Endothelial cell of umbilical vein (primary cell): ENCODE measurements around the gene CAV1. TPM values are rescaled to one million over a fixed set of nuclear protein-coding genes. Genes with fewer than 3 reads are reported as not detected.
A peak's percentile ranks its signal among the peaks of the same experiment; 100 is the strongest.

Experiments
- BruUV-seq: library from RNA; stranded (reverse); fragments of 400-500 nt; replicated peaks from 2 replicates; lab custom pipeline; 2021; lab: Mats Ljungman, UMichigan
- CTCF ChIA-PET: fragments of 300-600, 350-600 bp; sonication (Branson Sonifier 250); formaldehyde crosslinking; loops from one replicate; lab custom pipeline; 2021; ENCODE audit warnings: antibody characterized with exemption, inconsistent platforms; lab: Charles Lee
- POLR2A ChIA-PET: fragments of 300-600, 350-600 bp; sonication (Branson Sonifier 250); formaldehyde crosslinking; loops from one replicate; lab custom pipeline; 2021; ENCODE audit warnings: antibody characterized with exemption, inconsistent platforms; lab: Charles Lee
- DNase-seq: peaks from one replicate; pipeline ENCODE4 v3.0.0-alpha.2; 2011; ENCODE audit warnings: low read depth, low spot score
- FAIRE-seq: peaks from 2 replicates; lab custom pipeline; 2011; peaks lifted over from hg19 to GRCh38; lab: Jason Lieb, UNC
- H2AFZ ChIP-seq: 2 replicates; pipeline ENCODE4 v1.6.0; 2012; ENCODE audit warnings: low read depth, low read length, control low read depth, inconsistent platforms
- H3K27ac ChIP-seq: 2 replicates; pipeline ENCODE4 v1.5.1; 2011; ENCODE audit warnings: low read depth, mild to moderate bottlenecking, control low read depth, low read length, moderate library complexity; ENCODE audit not compliant: insufficient read depth
- H3K27me3 ChIP-seq, 2 experiments: 2 replicates each; pipeline versions ENCODE4 v1.6.0 to v1.6.1; 2011; ENCODE audit warnings: low read length in 2 of 2, mixed read lengths in 1 of 2; ENCODE audit not compliant: control insufficient read depth in 2 of 2, insufficient read depth in 2 of 2
- H3K36me3 ChIP-seq, 2 experiments: 2 replicates in 1 of 2; 3 replicates in 1 of 2; pipeline ENCODE4 v1.5.1; 2011; ENCODE audit warnings: low read length in 2 of 2, mild to moderate bottlenecking in 1 of 2, moderate library complexity in 1 of 2; ENCODE audit not compliant: control insufficient read depth in 2 of 2, insufficient read depth in 2 of 2; ENCODE audit errors: extremely low read depth in 1 of 2
- H3K4me1 ChIP-seq: 3 replicates; pipeline ENCODE4 v1.5.1; 2011; ENCODE audit warnings: mild to moderate bottlenecking, low read length; ENCODE audit not compliant: control insufficient read depth, insufficient read depth; ENCODE audit errors: extremely low read depth
- H3K4me2 ChIP-seq: 2 replicates; pipeline ENCODE4 v1.6.1; 2011; ENCODE audit warnings: low read length, control low read depth, mixed read lengths; ENCODE audit not compliant: insufficient read depth
- H3K4me3 ChIP-seq, 3 experiments: fragments of 200-600 bp in 1 of 3; sonication (generic), shearing (Covaris generic) in 1 of 3; replicated peaks in 1 of 3; 2 replicates each; pipeline ENCODE4 v1.5.1; 2011 to 2016; ENCODE audit warnings: control low read depth in 3 of 3, low read length in 3 of 3, mild to moderate bottlenecking in 2 of 3, inconsistent platforms in 1 of 3, low read depth in 1 of 3, moderate library complexity in 1 of 3; ENCODE audit not compliant: insufficient read depth in 1 of 3
- H3K79me2 ChIP-seq: 2 replicates; pipeline ENCODE4 v1.6.0; 2012; ENCODE audit warnings: low read length, inconsistent platforms; ENCODE audit not compliant: control insufficient read depth, insufficient read depth
- H3K9ac ChIP-seq: replicated peaks from 2 replicates; pipeline ENCODE3; 2011; ENCODE audit warnings: low read length, control low read depth; ENCODE audit not compliant: insufficient read depth; ENCODE audit errors: extremely low read depth
- H3K9me1 ChIP-seq: replicated peaks from 3 replicates; pipeline ENCODE4 v1.6.0; 2011; ENCODE audit warnings: mild to moderate bottlenecking, low read length; ENCODE audit not compliant: control insufficient read depth, insufficient read depth; ENCODE audit errors: extremely low read depth
- H3K9me3 ChIP-seq: replicated peaks from 2 replicates; pipeline ENCODE4 v1.5.1; 2012; ENCODE audit warnings: low read length, inconsistent platforms; ENCODE audit not compliant: control insufficient read depth, insufficient read depth
- H4K20me1 ChIP-seq: replicated peaks from 2 replicates; pipeline ENCODE3; 2011; ENCODE audit warnings: mild to moderate bottlenecking, low read length; ENCODE audit not compliant: control insufficient read depth, insufficient read depth; ENCODE audit errors: extremely low read depth
- CTCF ChIP-seq, 2 donors: IDR thresholded peaks; 1 replicate in 1 of 2; 2 replicates in 1 of 2; pipeline ENCODE4 v1.5.1; 2011; ENCODE audit warnings: low read length in 2 of 2, mild to moderate bottlenecking in 2 of 2, moderate library complexity in 2 of 2, control low read depth in 1 of 2, inconsistent platforms in 1 of 2, low read depth in 1 of 2; ENCODE audit not compliant: insufficient read depth in 1 of 2; ENCODE audit errors: extremely low read depth in 1 of 2
- EZH2 ChIP-seq: IDR thresholded peaks from 2 replicates; pipeline ENCODE4 v1.6.1; 2012; ENCODE audit warnings: borderline replicate concordance, low read depth, mild to moderate bottlenecking, moderate library complexity, low read length, inconsistent platforms; ENCODE audit not compliant: severe bottlenecking
- FOS ChIP-seq: IDR thresholded peaks from 2 replicates; pipeline ENCODE4 v1.6.1; 2011; ENCODE audit warnings: mild to moderate bottlenecking, low read length, moderate library complexity, borderline replicate concordance; ENCODE audit not compliant: insufficient read depth
- GATA2 ChIP-seq: IDR thresholded peaks from 2 replicates; pipeline ENCODE4 v1.7.0; 2011; ENCODE audit warnings: low read depth, mild to moderate bottlenecking, moderate library complexity, mixed read lengths, low read length; ENCODE audit not compliant: insufficient read length, insufficient read depth
- JUN ChIP-seq: IDR thresholded peaks from 2 replicates; pipeline ENCODE4 v1.6.1; 2011; ENCODE audit warnings: borderline replicate concordance, low read depth; ENCODE audit not compliant: insufficient read length, insufficient read depth
- MYC ChIP-seq: IDR thresholded peaks from one replicate; pipeline ENCODE4 v1.6.1; 2011; ENCODE audit warnings: mild to moderate bottlenecking, low read depth, low read length
- POLR2A ChIP-seq: IDR thresholded peaks from 2 replicates; pipeline ENCODE4 v1.6.1; 2012; ENCODE audit warnings: low read depth, mild to moderate bottlenecking, control low read depth, low read length
- POLR2AphosphoS5 ChIP-seq: IDR thresholded peaks from 2 replicates; pipeline ENCODE4 v1.6.1; 2012; ENCODE audit warnings: low read depth, mild to moderate bottlenecking, control low read depth, low read length, moderate library complexity; ENCODE audit not compliant: insufficient read depth
- dilution Hi-C: fragments of 300-500 bp; cut with MboI; formaldehyde crosslinking; loops from one replicate; pipeline ENCODE4 v1.15.0; 2019; ENCODE audit warnings: low sequenced_read_pairs; ENCODE audit not compliant: extremely low pct_ligation_motif_present
- intact Hi-C: fragments of 100-400 bp; cut with micrococcal nuclease; formaldehyde crosslinking; loops from one replicate; pipeline ENCODE4 v1.10.0; 2022
- polyA plus RNA-seq, 4 experiments: library from polyadenylated mRNA; depleted of rRNA in 3 of 4; stranded (reverse) in 3 of 4; unstranded in 1 of 4; fragments of >200 nt; gene quantifications; 2 replicates each; pipeline versions ENCODE4 v1.2.1 to v1.2.3, GENCODE V29; 2011 to 2012; ENCODE audit warnings: missing spikeins in 1 of 4
- total RNA-seq: library from RNA; stranded (reverse); gene quantifications from 2 replicates; pipeline ENCODE4 v1.2.3, GENCODE V29; 2021
- TF ChIP-seq, protein P1 (sequence below): IDR thresholded peaks from 2 replicates; pipeline ENCODE4 v1.6.1; 2011; ENCODE audit not compliant: insufficient read depth, insufficient read length

CAV1 gene
- total and polyA plus RNA-seq, 2 donors (not counting 3 experiments of a cell fraction or from before 2014, with no cell fraction given), result 1,483 to 3,129 TPM

GRCh38 chr7:116593359-116594075 is 68.7 kb downstream of the CAV1 start:
- FAIRE-seq, result peak; percentile 52
- peak; percentile 87 for DNase-seq
- dilution Hi-C loops, result no loop called here

More at GRCh38 chr7:116593359-116594075, 68.7 kb downstream of the CAV1 start:
- intact Hi-C loops, result loop anchor here (1.0 to 5.0 kb wide), 4 partner anchors 17 to 284 kb away; partner anchors contain the start of gene CAPZA2
- no peaks in the 10 kb centered on the region for H3K9me3 ChIP-seq
- no TSS peak for BruUV-seq
- H3K4me3 ChIP-seq, result no peak overlapping the region
- H3K4me1 ChIP-seq, result peaks cover 33% of the 10 kb centered on the region
- ChIA-PET CTCF (interaction anchor here (0.9 to 5.4 kb wide), 12 partner anchors 9 to 413 kb away, joined by 3 to 137 read pairs (median 6); partner anchors contain the start of gene MET), POLR2A (no interaction called here)
- H3K9ac ChIP-seq, result peak overlapping the region; percentile 12
- H3K4me2 ChIP-seq, result peak overlapping the region; percentile 92
- TF ChIP-seq EZH2 (no peak), FOS (no peak), CTCF (IDR thresholded peaks at IDR 0.05; ENCODE audit: extremely low read depth in 1 of 2, insufficient read depth in 1 of 2, low read depth in 1 of 2, low read length in 2 of 2) (no peak), POLR2A (no peak), POLR2AphosphoS5 (no peak), MYC (no peak), GATA2 (no peak), JUN (no peak)
- TF ChIP-seq, protein P1, sequence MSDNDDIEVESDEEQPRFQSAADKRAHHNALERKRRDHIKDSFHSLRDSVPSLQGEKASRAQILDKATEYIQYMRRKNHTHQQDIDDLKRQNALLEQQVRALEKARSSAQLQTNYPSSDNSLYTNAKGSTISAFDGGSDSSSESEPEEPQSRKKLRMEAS, result no peak
- no peaks in the 10 kb centered on the region for H3K27me3 ChIP-seq
- peak overlapping the region; percentile 57 for H3K27ac ChIP-seq
- peak overlapping the region; percentile 12 for H2AFZ ChIP-seq
- no peaks in the 10 kb centered on the region for H3K79me2 ChIP-seq
- no peaks in the 10 kb centered on the region for H3K9me1 ChIP-seq
- H4K20me1 ChIP-seq, result no peaks in the 10 kb centered on the region
- H3K36me3 ChIP-seq, result no peaks in the 10 kb centered on the region
